Neural progenitor cell (in vitro differentiated cells): ENCODE measurements around the gene PRKCH.

Experiments used
- CTCF ChIP-seq: fragments of 200-600 bp; sonication (generic); IDR thresholded peaks from 2 replicates; pipeline ENCODE4 v1.5.1; 2017; ENCODE audit warnings: antibody characterized with exemption, mild to moderate bottlenecking
- EZH2 ChIP-seq: fragments of 200-600 bp; sonication (generic); IDR thresholded peaks from 2 replicates; pipeline ENCODE4 v1.6.1; 2017; ENCODE audit warnings: antibody characterized with exemption, mild to moderate bottlenecking, moderate library complexity
- EZH2phosphoT487 ChIP-seq: fragments of 200-600 bp; sonication (generic); IDR thresholded peaks from 2 replicates; pipeline ENCODE4 v1.6.1; 2017; ENCODE audit warnings: antibody characterized with exemption

GRCh38 chr14:61288720-61289119 lies 32.7 kb upstream of the PRKCH start:
- no peak for TF ChIP-seq CTCF
- no peak for TF ChIP-seq EZH2phosphoT487
- TF ChIP-seq EZH2: no peak
